ENCODE measurements around the gene EMC7. TPM values are rescaled to one million over a fixed set of nuclear protein-coding genes. Genes with fewer than 3 reads are reported as not detected.
"Not testable (repeated sequence)": the region's sequence is repeated elsewhere in the genome, so short reads cannot be mapped to it uniquely, and the experiment has no call there.

Gene EMC7
- polyA plus RNA-seq (2013, experiment 1 of 2) = 38.8 TPM
- polyA plus RNA-seq (2013, experiment 2 of 2) = 36.0 TPM

DNA sequence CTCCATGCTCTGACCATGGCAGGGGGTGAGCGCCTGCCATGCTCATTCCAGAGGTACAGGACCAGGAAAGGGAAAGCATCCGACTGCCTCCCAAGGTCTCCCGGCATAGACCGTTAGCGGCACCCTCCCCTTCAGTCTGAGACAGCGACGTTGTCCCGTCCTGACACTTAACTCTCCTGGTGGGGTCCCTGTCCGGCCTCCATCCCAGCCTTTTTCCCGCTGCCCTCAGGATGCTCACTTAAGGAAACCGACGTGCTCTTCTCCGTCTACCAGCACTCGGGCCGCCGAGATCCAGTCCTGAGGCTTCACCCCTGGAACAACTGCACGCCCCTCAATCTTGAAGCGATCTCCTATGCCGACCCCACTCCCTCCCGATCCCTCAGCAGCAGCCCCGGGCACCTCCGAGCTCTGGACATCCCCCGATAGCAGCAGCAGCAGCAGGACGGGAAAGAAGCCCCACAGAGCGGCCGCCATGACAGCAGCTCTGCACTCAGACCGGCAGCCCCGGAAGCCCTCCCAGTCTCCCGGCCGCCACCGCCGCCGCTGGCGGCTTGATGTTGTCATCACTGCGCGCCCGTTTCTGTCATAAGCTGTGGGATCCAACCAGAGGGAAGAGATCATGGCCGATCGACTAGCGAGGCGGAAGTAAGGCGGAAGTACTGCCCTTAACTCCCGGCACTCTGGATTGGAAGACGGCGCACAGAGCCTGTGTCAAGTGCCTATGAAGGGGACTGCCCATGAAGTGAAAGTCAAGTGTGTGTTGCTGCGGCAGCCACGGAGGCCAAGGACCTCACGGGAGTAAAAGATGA is at the start of gene EMC7, which contains the start of gene PGBD4:
Gene EMC7, minus strand, starts transcription at position 497 of the 809 bp plus-strand sequence. Its CDS starts 23 bp downstream, at position 474.
Gene PGBD4, plus strand, starts transcription at position 718 of the 809 bp plus-strand sequence. CDS start 449 bp downstream, outside the sequence.
- peaks cover 4% of the 10 kb centered on the region; the same call in 1 of the 2 replicates for H3K4me1 ChIP-seq (ENCODE audit: insufficient read depth, low read length)
- under 1% methylated on average over 48 of the region's 48 CpGs for WGBS
- peak within 1 kb of the TSS; percentile 83 for H3K4me3 ChIP-seq (ENCODE audit: low read length)
- peak within 1 kb of the TSS; percentile 80 for H3K9ac ChIP-seq (ENCODE audit: low read depth, low read length)
- no peak within 1 kb of the TSS; the same call in 1 of the 2 replicates for H3K27ac ChIP-seq (ENCODE audit: low read depth, low read length)
- no peaks in the 10 kb centered on the region for H3K36me3 ChIP-seq (ENCODE audit: insufficient read depth, low read length)
- H3K9me3 ChIP-seq (ENCODE audit: insufficient read depth, low read depth, low read length) = no peaks in the 10 kb centered on the region
- no peaks in the 10 kb centered on the region for H3K27me3 ChIP-seq (ENCODE audit: insufficient read depth, low read length)

DNA sequence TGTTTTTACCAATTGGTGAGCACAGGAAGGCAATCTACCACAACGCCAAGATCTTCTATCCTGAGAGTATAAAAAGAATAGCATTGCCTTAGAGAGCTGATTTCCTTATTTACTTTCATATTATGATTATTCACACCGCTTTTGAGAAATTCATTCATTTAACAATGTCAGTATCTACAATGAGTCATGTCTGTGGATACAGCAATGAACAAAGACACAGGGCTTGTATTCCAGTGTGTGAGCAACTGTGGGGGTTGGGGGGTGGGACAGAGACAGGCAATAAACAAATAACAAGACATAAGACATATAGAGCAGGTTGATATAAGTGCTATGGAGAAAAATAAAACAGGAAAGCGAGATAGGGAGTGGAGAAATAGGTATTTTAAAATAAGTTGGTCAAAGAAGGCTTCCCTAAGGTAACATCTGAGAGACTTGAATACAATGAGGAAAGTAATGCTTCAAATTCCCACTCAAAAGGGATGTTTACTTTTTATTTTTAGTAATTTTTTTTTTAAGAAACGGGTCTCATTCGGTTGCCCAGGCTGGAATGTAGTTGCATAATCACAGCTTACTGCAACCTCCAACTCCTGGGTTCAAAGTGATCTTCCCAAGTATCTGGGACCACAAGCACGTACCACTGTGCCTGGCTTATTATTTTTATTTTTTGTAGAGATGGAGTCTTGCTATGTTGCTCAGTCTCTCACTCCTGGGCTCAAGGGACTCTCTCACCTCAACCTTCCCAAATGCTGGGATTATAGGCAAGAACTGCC is 45.9 kb upstream of the EMC7 start:
- Histone ChIP-seq H3K9me3 (ENCODE audit: insufficient read depth, low read depth, low read length) (no peaks in the 10 kb centered on the region), H3K9ac (ENCODE audit: low read depth, low read length) (no peak overlapping the region), H3K36me3 (ENCODE audit: insufficient read depth, low read length) (peaks cover 76% of the 10 kb centered on the region), H3K27me3 (ENCODE audit: insufficient read depth, low read length) (no peaks in the 10 kb centered on the region), H3K27ac (ENCODE audit: low read depth, low read length) (no peak overlapping the region), H3K4me1 (ENCODE audit: insufficient read depth, low read length) (no peaks in the 10 kb centered on the region), H3K4me3 (ENCODE audit: low read length) (no peak overlapping the region)
- 82% methylated on average over 5 of the region's 6 CpGs for WGBS

DNA sequence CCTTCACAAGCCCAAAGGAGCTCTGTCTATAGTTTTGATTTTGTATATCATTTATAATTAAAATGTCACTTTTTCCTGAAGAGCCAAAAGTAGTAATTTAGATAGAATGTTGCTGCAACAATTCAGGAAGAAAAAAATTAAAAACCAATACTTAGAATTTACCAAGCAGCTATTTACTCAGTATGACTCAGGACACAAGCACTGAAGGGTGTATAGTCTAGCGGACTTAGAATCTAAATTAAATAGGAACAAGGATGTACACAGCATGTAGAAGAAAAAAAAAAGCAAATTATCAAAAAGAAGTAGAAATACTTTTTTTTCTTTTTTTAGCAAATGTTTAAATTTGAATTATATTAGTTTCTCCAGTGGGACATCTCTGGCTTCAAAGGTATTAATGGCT is 31.8 kb upstream of the EMC7 start:
- no peaks in the 10 kb centered on the region for H3K27me3 ChIP-seq (ENCODE audit: insufficient read depth, low read length)
- H3K9ac ChIP-seq (ENCODE audit: low read depth, low read length) = no peak overlapping the region
- no peaks in the 10 kb centered on the region for H3K9me3 ChIP-seq (ENCODE audit: insufficient read depth, low read depth, low read length)
- H3K36me3 ChIP-seq (ENCODE audit: insufficient read depth, low read length) = no peaks in the 10 kb centered on the region; the same call in 1 of the 2 replicates
- 0 out of 2 replicates have a peak, but pooled peaks cover 6% of the 10 kb centered on the region for H3K4me1 ChIP-seq (ENCODE audit: insufficient read depth, low read length)
- no peak overlapping the region for H3K4me3 ChIP-seq (ENCODE audit: low read length)
- WGBS = 100% methylated on average over 1 of the region's 1 CpG
- H3K27ac ChIP-seq (ENCODE audit: low read depth, low read length) = no peak overlapping the region

DNA sequence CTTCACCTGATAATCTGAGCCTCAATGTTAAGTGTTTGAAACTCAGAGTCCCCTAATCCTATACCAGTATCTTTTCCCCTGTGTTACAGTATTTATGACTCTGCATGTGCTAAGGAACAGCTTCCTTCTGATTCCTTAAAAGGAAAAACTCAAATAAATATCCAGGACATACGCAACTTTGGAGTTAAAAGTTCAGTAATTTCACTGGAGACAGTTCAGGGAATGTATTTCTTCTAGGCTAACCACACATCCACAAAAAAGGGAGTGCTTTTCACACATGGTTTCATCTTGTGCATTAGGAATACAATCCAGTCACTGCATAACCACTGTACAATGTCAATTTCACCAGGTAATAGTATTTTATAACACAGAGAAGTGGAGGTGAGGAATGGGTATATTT is 31.2 kb upstream of the EMC7 start:
- Histone ChIP-seq H3K27me3 (ENCODE audit: insufficient read depth, low read length) (no peaks in the 10 kb centered on the region), H3K4me1 (ENCODE audit: insufficient read depth, low read length) (0 out of 2 replicates have a peak, but pooled peaks cover 6% of the 10 kb centered on the region), H3K9me3 (ENCODE audit: insufficient read depth, low read depth, low read length) (no peaks in the 10 kb centered on the region), H3K4me3 (ENCODE audit: low read length) (no peak overlapping the region), H3K27ac (ENCODE audit: low read depth, low read length) (no peak overlapping the region), H3K9ac (ENCODE audit: low read depth, low read length) (no peak overlapping the region), H3K36me3 (ENCODE audit: insufficient read depth, low read length) (no peaks in the 10 kb centered on the region; the same call in 1 of the 2 replicates)
- WGBS = 94% methylated on average over 1 of the region's 1 CpG

DNA sequence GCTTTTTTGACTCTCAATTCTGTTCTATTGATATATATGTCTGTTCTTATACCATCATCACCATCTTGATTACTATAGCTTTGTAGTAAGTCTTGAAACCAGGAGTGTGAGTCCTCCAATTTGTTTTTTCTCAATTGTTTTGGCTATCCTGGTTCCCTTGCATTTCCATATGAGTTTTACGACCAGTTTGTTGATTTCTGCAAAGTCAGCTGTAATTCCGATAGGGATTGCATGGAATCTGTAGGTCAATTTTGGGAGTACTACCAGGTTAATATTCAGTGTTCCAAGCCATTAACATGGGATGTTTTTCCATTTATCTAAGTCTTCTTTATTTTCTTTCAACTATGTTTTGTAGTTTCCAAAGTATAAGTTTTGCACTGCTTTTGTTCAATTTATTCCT is 27.2 kb upstream of the EMC7 start:
- Histone ChIP-seq H3K4me3 (ENCODE audit: low read length) (no peak overlapping the region), H3K27ac (ENCODE audit: low read depth, low read length) (no peak overlapping the region), H3K9ac (ENCODE audit: low read depth, low read length) (no peak overlapping the region), H3K9me3 (ENCODE audit: insufficient read depth, low read depth, low read length) (no peaks in the 10 kb centered on the region), H3K4me1 (ENCODE audit: insufficient read depth, low read length) (peaks cover 15% of the 10 kb centered on the region), H3K36me3 (ENCODE audit: insufficient read depth, low read length) (no peaks in the 10 kb centered on the region), H3K27me3 (ENCODE audit: insufficient read depth, low read length) (no peaks in the 10 kb centered on the region)
- WGBS = 48% methylated on average over 2 of the region's 2 CpGs

DNA sequence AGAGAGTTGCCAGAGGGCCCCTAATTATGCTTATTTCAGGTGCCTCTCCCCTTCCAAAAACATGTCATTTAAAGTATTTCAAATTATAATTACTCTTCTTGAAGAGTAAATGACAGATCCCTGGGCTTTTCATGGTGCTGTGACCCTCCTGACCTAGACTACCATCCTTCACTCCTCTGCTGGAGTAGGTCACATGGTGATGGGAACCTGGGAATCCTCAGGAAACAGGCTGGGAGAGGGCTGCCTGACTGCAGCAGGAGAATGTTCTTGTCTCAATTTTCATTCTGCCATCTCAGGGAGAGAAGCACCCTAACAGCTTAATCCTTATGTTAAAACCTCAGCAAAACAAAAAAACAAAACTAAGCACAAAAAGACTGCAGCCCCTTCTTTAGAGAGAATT is 24.9 kb upstream of the EMC7 start:
- H3K9me3 ChIP-seq (ENCODE audit: insufficient read depth, low read depth, low read length) = no peaks in the 10 kb centered on the region
- no peak overlapping the region for H3K4me3 ChIP-seq (ENCODE audit: low read length)
- H3K27me3 ChIP-seq (ENCODE audit: insufficient read depth, low read length) = no peaks in the 10 kb centered on the region
- H3K27ac ChIP-seq (ENCODE audit: low read depth, low read length) = no peak overlapping the region
- no peaks in the 10 kb centered on the region for H3K36me3 ChIP-seq (ENCODE audit: insufficient read depth, low read length)
- H3K4me1 ChIP-seq (ENCODE audit: insufficient read depth, low read length) = peaks cover 15% of the 10 kb centered on the region
- H3K9ac ChIP-seq (ENCODE audit: low read depth, low read length) = no peak overlapping the region

DNA sequence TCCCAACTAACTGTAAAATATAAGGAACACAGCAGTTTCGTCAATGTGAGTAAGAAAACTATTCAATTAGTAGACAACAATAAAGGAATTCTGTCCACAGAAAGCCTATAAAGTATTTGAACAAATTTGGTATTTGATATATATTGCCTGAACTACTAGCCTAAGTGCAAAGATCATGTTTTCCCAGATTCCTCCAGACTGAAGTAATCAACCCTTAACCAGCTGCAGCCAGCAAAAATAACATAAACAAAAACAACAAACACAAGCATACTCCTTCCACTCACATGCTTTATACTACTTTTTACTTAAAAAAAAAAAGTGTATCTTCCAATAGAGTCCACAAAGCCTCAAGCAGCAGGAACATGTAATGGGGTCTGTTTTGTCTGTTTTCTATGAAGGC is 24.3 kb upstream of the EMC7 start:
- WGBS = no CpG with 5 or more reads among the region's 1 CpG
- Histone ChIP-seq H3K27ac (ENCODE audit: low read depth, low read length) (no peak overlapping the region), H3K9me3 (ENCODE audit: insufficient read depth, low read depth, low read length) (no peaks in the 10 kb centered on the region), H3K27me3 (ENCODE audit: insufficient read depth, low read length) (no peaks in the 10 kb centered on the region), H3K9ac (ENCODE audit: low read depth, low read length) (no peak overlapping the region), H3K4me1 (ENCODE audit: insufficient read depth, low read length) (peaks cover 15% of the 10 kb centered on the region), H3K4me3 (ENCODE audit: low read length) (no peak overlapping the region), H3K36me3 (ENCODE audit: insufficient read depth, low read length) (no peaks in the 10 kb centered on the region)

DNA sequence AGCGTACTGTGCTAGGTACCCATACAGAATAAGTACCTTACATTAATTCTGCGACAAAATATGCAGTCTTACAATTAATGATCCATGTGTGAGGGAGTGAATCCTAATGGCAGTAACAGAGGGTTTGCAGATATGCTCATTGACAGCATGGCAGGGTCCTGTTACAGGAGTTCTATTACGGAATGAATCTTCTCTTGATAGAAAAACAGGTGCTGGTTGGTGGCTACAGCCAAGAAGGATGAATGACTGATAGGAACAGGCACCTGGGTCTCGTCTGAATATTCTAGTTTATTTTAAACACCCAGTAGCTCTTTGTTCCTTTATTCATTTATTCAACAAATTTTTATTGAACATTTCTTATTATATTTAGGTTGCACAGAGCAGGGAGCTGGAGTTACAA is 23.0 kb upstream of the EMC7 start:
- H3K9ac ChIP-seq (ENCODE audit: low read depth, low read length) = no peak overlapping the region
- H3K27ac ChIP-seq (ENCODE audit: low read depth, low read length) = no peak overlapping the region
- H3K4me1 ChIP-seq (ENCODE audit: insufficient read depth, low read length) = peaks cover 12% of the 10 kb centered on the region
- WGBS = 89% methylated on average over 3 of the region's 4 CpGs
- no peak overlapping the region for H3K4me3 ChIP-seq (ENCODE audit: low read length)
- no peaks in the 10 kb centered on the region for H3K9me3 ChIP-seq (ENCODE audit: insufficient read depth, low read depth, low read length)
- no peaks in the 10 kb centered on the region for H3K27me3 ChIP-seq (ENCODE audit: insufficient read depth, low read length)
- H3K36me3 ChIP-seq (ENCODE audit: insufficient read depth, low read length) = no peaks in the 10 kb centered on the region

DNA sequence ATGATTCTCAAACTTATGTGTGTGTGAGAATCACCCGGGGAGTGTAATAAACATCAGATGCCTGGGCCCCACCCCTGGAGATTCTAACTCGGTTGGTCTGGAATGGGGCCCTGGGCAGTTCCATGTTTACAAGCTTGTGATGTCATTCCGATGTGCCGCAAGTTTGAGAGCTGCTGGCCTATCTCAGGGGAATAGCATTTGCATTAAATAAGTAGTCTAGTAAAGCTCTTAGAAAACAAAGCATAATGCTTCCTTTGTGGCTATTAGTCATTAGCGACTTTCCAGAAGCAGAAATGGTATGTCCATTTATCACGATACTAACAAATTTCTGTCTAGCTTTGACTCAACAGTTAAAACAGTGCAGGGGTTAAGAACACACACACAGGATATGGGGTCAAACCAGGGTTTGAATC is 21.1 kb upstream of the EMC7 start:
- Histone ChIP-seq H3K9me3 (ENCODE audit: insufficient read depth, low read depth, low read length) (no peaks in the 10 kb centered on the region), H3K27me3 (ENCODE audit: insufficient read depth, low read length) (no peaks in the 10 kb centered on the region), H3K4me1 (ENCODE audit: insufficient read depth, low read length) (peaks cover 9% of the 10 kb centered on the region), H3K4me3 (ENCODE audit: low read length) (no peak overlapping the region), H3K9ac (ENCODE audit: low read depth, low read length) (no peak overlapping the region), H3K36me3 (ENCODE audit: insufficient read depth, low read length) (no peaks in the 10 kb centered on the region), H3K27ac (ENCODE audit: low read depth, low read length) (no peak overlapping the region)
- 89% methylated on average over 6 of the region's 6 CpGs for WGBS

DNA sequence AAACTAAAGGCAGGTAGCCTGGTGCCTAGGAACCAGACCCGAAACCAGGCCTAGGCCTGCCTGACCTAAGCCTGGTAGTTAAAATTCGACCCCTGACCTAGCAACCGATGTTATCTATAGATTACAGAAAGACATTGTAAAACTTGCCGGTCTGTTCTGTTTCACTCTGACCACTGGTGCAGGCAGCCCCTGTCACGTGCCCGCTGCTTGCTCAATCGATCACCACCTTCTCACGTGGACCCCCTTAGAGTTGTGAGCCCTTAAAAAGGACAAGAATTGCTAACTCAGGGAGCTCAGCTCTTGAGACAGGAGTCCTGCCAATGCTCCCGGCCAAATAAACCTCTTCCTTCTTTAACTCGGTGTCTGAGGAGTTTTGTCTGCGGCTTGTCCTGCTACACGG is 20.1 kb upstream of the EMC7 start:
- H3K4me1 ChIP-seq (ENCODE audit: insufficient read depth, low read length); H3K4me3 ChIP-seq (ENCODE audit: low read length); H3K9me3 ChIP-seq (ENCODE audit: insufficient read depth, low read depth, low read length); H3K36me3 ChIP-seq (ENCODE audit: insufficient read depth, low read length); H3K27me3 ChIP-seq (ENCODE audit: insufficient read depth, low read length); H3K27ac ChIP-seq (ENCODE audit: low read depth, low read length); H3K9ac ChIP-seq (ENCODE audit: low read depth, low read length): not testable (repeated sequence)
- WGBS = 87% methylated on average over 12 of the region's 12 CpGs

DNA sequence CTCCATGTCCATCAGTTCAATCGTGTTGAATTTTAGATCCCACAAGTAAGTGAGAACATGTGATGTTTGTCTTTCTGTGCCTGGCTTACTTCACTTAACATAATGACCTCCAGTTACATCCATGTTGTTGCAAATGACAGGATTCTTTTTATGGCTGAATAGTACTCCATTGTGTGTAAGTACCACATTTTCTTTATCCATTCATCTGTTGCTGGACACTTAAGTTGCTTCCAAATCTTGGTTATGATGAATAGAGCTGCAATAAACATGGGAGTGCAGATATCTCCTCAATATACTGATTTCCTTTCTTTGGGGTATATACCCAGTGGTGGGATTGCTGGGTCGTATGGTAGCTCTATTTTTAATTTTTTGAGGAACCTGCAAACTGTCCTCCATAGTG is 18.8 kb upstream of the EMC7 start:
- not testable (repeated sequence) for H3K9me3 ChIP-seq (ENCODE audit: insufficient read depth, low read depth, low read length); H3K36me3 ChIP-seq (ENCODE audit: insufficient read depth, low read length); H3K27me3 ChIP-seq (ENCODE audit: insufficient read depth, low read length); H3K9ac ChIP-seq (ENCODE audit: low read depth, low read length); H3K4me3 ChIP-seq (ENCODE audit: low read length); H3K4me1 ChIP-seq (ENCODE audit: insufficient read depth, low read length); H3K27ac ChIP-seq (ENCODE audit: low read depth, low read length)
- WGBS = 58% methylated on average over 1 of the region's 2 CpGs
